ENCODE measurements around the gene TEX29. TPM values are rescaled to one million over a fixed set of nuclear protein-coding genes. Genes with fewer than 3 reads are reported as not detected.

The TEX29 gene
- total and polyA plus RNA-seq, 9 of the 15 experiments (the other 6 are each of a cell fraction or from before 2014, with no cell fraction given) = 0.11 TPM; not detected in 7

GRCh38 chr13:111292710-111293485 is 27.5 kb upstream of the TEX29 start:
- ChIA-PET CTCF (ENCODE audit: low intra/inter-chr PET ratio) (no interaction called here), POLR2A (no interaction called here)
- DNase-seq (ENCODE audit: extremely low read depth in 1 of 4, low spot score in 3 of 4) = no peak
- TF ChIP-seq TFAM (CRISPR knock-in tag; conservative IDR thresholded peaks at IDR 0.05) (no peak), MEF2D (tag; conservative IDR thresholded peaks at IDR 0.05; ENCODE audit: low read depth) (no peak), ZNF217 (CRISPR knock-in tag; IDR thresholded peaks at IDR 0.05) (no peak), MBD2 (IDR thresholded peaks at IDR 0.05; ENCODE audit: borderline replicate concordance, low read depth) (no peak), E2F6 (IDR thresholded peaks at IDR 0.05; ENCODE audit: borderline replicate concordance in 1 of 2, extremely low read depth in 1 of 2, insufficient read depth in 1 of 2, insufficient read length in 1 of 2, low read depth in 1 of 2, low read length in 1 of 2, poor library complexity in 1 of 2, severe bottlenecking in 1 of 2) (no peak), CTBP1 (IDR thresholded peaks at IDR 0.05; ENCODE audit: borderline replicate concordance) (no peak), TBL1XR1 (IDR thresholded peaks at IDR 0.05; ENCODE audit: low read length in 2 of 2) (no peak), ZKSCAN1 (IDR thresholded peaks at IDR 0.05; ENCODE audit: low read depth, low read length) (no peak), ZNF263 (CRISPR knock-in tag; IDR thresholded peaks at IDR 0.05; ENCODE audit: borderline replicate concordance) (no peak), POLR3G (IDR thresholded peaks at IDR 0.05; ENCODE audit: extremely low read depth, insufficient read length, insufficient replicate concordance) (no peak), SAP30 (IDR thresholded peaks at IDR 0.05; ENCODE audit: borderline replicate concordance, insufficient read depth, low read depth, low read length, poor library complexity, severe bottlenecking) (no peak), EZH2 (IDR thresholded peaks at IDR 0.05; ENCODE audit: borderline replicate concordance, low read depth, low read length) (no peak), ZKSCAN3 (CRISPR knock-in tag; IDR thresholded peaks at IDR 0.05) (no peak), GABPB2 (CRISPR knock-in tag; conservative IDR thresholded peaks at IDR 0.05) (no peak), TAF7 (tag; IDR thresholded peaks at IDR 0.05) (no peak), ELF1 (tag; IDR thresholded peaks at IDR 0.05) (no peak)
- TF ChIP-seq, protein P1, sequence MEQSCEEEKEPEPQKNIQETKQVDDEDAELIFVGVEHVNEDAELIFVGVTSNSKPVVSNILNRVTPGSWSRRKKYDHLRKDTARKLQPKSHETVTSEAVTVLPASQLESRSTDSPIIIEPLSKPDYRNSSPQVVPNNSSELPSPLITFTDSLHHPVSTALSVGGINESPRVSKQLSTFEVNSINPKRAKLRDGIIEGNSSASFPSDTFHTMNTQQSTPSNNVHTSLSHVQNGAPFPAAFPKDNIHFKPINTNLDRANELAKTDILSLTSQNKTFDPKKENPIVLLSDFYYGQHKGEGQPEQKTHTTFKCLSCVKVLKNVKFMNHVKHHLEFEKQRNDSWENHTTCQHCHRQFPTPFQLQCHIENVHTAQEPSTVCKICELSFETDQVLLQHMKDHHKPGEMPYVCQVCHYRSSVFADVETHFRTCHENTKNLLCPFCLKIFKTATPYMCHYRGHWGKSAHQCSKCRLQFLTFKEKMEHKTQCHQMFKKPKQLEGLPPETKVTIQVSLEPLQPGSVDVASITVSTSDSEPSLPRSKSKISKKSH (CRISPR knock-in tag; IDR thresholded peaks at IDR 0.05) = no peak
- TF ChIP-seq, protein P2, sequence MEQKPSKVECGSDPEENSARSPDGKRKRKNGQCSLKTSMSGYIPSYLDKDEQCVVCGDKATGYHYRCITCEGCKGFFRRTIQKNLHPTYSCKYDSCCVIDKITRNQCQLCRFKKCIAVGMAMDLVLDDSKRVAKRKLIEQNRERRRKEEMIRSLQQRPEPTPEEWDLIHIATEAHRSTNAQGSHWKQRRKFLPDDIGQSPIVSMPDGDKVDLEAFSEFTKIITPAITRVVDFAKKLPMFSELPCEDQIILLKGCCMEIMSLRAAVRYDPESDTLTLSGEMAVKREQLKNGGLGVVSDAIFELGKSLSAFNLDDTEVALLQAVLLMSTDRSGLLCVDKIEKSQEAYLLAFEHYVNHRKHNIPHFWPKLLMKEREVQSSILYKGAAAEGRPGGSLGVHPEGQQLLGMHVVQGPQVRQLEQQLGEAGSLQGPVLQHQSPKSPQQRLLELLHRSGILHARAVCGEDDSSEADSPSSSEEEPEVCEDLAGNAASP (IDR thresholded peaks at IDR 0.05) = no peak
- H3K79me2 ChIP-seq (ENCODE audit: control insufficient read depth, insufficient read depth, low read length) = no peaks in the 10 kb centered on the region
- no peak for FAIRE-seq
- H4K20me1 ChIP-seq (replicated peaks; ENCODE audit: control insufficient read depth, insufficient read depth, low read length) = no peaks in the 10 kb centered on the region; the same call in 1 of the 2 replicates
- ATAC-seq = no peak
- no peaks in the 10 kb centered on the region for H3K9me1 ChIP-seq (ENCODE audit: control insufficient read depth, insufficient read depth, low read length)
- no peak overlapping the region for H3K27ac ChIP-seq (ENCODE audit: extremely low read depth, low read depth, low read length)
- intact Hi-C loops (cut with micrococcal nuclease) = no loop called here
- H3K9ac ChIP-seq (ENCODE audit: insufficient read depth in 1 of 2, low read depth in 2 of 2, low read length in 2 of 2) = no peak overlapping the region
- no peaks in the 10 kb centered on the region for H3K27me3 ChIP-seq (ENCODE audit: control insufficient read depth in 2 of 2, insufficient read depth in 2 of 2, low read length in 2 of 2)
- no peak overlapping the region for H3K4me2 ChIP-seq (ENCODE audit: insufficient read depth, low read length)
- peaks cover 28% of the 10 kb centered on the region; the same call in 2 of the 3 replicates for H3K36me3 ChIP-seq (ENCODE audit: control insufficient read depth, insufficient read depth, low read length)
- no TSS peak for BruUV-seq (replicated peaks)
- in situ Hi-C loops (cut with MboI) = no loop called here
- H3K4me1 ChIP-seq (replicated peaks in 1 of 2; ENCODE audit: control insufficient read depth in 2 of 2, insufficient read depth in 2 of 2, low read length in 2 of 2) = no peaks in the 10 kb centered on the region; a peak in 1 of 5 replicates
- no peaks in the 10 kb centered on the region for H3K9me3 ChIP-seq (replicated peaks; ENCODE audit: control insufficient read depth, insufficient read depth, low read depth, low read length)
- H3K4me3 ChIP-seq = no peak overlapping the region
- H2AFZ ChIP-seq (ENCODE audit: low read depth, low read length) = no peak overlapping the region
- WGBS (ENCODE audit: insufficient coverage, low coverage, missing lambda C conversion rate) = 88% methylated on average over 12 of the region's 13 CpGs

All from K562 (cell line).